Stimulated activated CD4-positive, alpha-beta T cell treated with anti-CD3 and anti-CD28 coated beads, Interleukin-2, amount 100 ng/mL, for 24 hours (primary cell): ENCODE measurements around the gene FBXL13.
"Not testable (repeated sequence)": the region's sequence is repeated elsewhere in the genome, so short reads cannot be mapped to it uniquely, and the experiment has no call there.

Source experiments
- DNase-seq, 2 donors: peaks; one replicate each; pipeline ENCODE4 v3.0.0-alpha.2; 2020

The FBXL13 gene

GRCh38 chr7:102843850-102844249, 230.7 kb downstream of the FBXL13 start:
- no peak for DNase-seq

DNA sequence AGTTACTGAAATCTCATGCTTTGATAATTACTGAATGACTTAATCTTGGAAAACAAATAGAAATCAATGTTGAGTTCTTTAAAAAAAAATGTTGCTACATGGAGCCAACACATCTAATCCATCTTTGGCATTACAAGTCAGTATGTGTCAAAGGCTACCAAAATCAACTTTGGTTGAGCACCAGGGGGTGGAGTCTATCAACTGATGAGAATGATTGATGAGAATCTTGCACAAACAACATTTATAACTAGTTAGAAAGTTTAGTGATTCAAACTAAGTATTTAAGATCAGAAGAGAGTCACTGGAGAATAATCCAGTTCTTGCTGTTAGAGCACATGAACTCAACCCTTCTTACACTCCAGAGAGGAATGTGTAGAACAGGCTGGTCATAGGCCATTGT, 232.3 kb downstream of the FBXL13 start:
- DNase-seq, result no peak

- no peak for DNase-seq
These were observed 233.3 kb downstream of the FBXL13 start for GRCh38 chr7:102841290-102841689.

- DNase-seq, result no peak
These were observed 234.2 kb downstream of the FBXL13 start for GRCh38 chr7:102840404-102840803.

DNA sequence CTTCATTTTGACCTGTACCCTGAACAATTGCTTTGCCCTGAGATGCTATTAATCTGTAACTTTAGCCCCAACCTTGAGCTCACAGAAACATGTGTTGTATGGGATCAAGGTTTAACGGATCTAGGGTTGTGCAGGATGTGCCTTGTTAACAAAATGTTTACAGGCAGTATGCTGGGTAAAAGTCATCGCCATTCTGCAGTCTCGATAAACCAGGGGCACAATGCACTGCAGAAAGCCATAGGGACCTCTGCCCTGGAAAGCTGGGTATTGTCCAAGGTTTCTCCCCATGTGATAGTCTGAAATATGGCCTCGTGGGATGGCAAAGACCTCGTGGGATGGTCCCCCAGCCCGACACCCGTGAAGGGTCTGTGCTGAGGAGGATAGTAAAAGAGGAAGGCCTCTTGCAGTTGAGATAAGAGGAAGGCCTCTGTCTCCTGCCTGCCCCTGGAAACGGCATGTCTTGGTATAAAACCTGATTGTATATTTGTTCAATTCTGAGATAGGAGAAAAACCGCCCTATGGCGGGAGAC, 236.0 kb downstream of the FBXL13 start:
- DNase-seq, result not testable (repeated sequence)

GRCh38 chr7:102837802-102838201, 236.8 kb downstream of the FBXL13 start:
- no peak for DNase-seq

- no peak for DNase-seq
These were observed 237.6 kb downstream of the FBXL13 start for GRCh38 chr7:102836977-102837376.

DNA sequence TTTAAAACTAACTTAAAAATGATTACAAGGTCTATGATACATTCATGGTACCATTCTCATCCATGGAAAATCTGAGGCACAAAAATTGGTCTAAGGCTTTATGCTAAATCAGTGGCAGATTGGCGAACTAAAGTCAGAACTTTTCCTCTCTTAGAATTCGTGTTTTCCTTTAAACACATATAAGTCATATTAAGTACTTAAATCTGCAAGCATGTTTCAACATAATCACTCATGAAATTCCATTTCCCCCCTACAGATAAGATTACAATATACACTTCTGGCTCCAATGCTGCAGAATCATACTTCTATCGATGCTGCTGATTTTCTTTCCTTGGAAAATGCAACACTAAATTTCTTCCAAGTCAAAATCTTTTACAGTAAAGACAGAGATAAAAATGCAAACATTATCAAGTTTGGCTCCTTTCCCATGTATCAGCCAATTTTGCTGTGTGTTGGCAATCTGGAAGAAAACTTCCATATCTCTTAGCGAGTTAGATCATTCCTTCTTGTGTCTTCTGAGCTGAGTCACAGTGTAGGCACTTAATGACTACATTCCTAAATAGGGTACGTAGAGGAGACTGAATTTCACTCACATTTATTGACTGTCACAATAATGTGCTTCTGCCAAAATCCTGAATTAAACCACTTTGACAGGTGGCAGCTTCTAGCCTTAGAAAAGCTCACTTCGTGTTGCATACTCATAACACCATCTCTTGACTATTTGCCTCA, 238.2 kb downstream of the FBXL13 start:
- no peak for DNase-seq

- peak in 1 of 2 donors; percentile 3 for DNase-seq
These were observed 239.6 kb downstream of the FBXL13 start for GRCh38 chr7:102834999-102835398.

GRCh38 chr7:102834466-102834865, 240.1 kb downstream of the FBXL13 start:
- no peak for DNase-seq

DNA sequence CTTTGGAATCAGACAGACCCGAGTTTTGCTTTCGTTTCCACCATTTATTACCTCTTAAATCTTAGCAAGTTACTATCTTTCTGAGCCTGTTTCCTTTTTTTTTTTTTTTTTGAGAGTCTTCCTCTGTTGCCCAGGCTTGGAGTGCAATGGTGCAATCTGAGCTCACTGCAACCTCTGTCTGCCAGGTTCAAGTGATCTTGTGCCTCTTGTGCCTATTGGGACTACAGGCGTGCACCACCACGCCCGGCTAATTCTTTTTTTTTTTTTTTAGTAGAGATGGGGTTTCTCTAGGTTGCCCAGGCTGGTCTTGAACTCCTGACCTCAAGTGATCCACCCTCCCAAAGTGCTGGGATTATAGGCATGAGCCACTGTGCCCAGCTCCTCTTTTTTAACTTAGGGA, 241.3 kb downstream of the FBXL13 start:
- DNase-seq, result no peak

DNA sequence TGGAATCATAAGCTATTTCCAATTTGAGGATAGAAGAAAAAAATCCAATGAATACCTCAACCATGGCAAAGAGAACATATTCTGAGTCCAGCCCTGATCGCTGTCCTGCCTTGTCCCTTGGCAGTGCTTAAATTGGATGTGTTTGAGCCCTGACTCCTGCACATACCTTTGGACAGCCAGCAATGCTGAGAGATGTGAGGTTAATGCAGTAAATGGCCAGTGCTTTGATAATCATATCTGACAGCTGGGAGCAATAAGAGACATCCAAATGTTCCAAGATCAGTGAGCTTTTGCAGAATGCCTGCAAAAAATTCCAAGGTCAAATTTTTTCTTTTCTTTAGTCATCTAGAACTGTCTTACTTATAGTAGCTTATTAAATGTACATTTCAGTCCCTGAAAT, 241.9 kb downstream of the FBXL13 start:
- no peak for DNase-seq

DNA sequence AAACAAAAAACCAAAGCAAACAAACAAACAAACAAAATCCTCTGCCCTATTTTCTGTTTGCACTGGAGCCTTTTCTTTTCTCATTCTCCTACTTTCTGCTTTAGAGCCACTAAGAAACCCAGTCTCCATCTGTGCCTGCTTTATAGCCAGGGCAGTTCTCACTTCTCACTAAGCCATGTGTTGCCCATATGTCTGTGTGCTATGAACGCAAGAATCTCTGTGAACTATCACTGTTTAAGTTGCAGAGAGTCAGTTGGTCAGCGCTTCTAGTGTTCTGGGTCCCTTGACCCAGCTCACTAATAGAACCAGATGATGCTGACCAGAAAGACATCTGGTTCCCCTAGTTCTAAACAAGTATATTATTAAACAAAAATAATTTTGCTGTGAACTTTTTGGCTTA, 244.4 kb downstream of the FBXL13 start:
- DNase-seq, result no peak

DNA sequence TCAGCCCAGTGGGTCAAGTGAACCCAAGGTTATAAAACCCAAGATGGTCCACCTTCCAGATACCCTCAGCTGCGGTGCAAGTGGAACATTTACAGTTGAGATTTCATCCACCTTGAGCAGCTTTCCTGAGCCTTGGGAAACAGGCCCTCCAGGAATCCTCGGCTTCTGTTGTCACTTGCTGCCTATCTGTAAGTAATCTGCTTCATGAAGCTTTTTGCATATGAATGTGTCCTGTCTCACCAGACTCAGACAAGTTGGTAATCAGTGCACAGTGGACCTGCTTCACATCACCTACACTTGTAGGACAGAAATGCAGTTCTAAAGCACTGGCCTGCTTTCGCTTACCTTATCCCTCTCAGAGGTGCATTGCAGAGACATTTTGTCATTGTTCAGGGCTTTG, 245.5 kb downstream of the FBXL13 start:
- no peak for DNase-seq

GRCh38 chr7:102828286-102828685, 246.3 kb downstream of the FBXL13 start:
- no peak for DNase-seq

DNA sequence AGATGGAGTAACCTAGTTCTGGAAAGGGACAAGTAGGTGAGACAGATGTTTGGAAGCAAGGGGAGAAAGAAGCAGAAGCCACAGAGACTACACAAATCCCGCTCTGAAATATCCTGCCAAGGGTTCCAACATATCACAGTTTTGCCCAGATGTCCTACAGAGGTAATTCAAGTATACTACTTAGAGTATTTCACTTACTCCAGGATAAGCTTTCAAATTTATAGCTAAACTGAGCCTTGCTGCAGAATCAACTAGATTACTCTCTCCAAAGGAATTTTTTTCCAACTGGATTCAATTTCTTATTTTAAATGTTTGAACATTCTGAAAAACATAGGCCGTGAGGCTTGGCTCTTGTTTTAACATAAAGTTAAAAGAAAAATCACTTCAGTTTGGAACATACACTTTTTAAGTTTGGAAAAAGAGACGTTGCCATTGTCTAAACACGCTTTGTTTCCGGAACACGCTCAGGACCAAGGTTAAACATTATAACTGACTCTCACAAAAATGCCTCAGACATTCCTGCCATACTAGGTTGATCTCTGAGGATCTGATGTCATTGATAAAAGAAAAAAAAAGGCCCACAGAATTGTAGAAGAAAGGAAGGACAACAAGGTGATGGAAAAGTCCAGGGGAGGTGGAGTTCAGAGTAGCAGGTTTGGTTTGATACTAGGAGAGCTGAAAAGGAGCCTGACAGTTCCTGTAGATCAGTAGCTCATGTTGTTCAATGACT, 251.0 kb downstream of the FBXL13 start:
- no peak for DNase-seq

DNA sequence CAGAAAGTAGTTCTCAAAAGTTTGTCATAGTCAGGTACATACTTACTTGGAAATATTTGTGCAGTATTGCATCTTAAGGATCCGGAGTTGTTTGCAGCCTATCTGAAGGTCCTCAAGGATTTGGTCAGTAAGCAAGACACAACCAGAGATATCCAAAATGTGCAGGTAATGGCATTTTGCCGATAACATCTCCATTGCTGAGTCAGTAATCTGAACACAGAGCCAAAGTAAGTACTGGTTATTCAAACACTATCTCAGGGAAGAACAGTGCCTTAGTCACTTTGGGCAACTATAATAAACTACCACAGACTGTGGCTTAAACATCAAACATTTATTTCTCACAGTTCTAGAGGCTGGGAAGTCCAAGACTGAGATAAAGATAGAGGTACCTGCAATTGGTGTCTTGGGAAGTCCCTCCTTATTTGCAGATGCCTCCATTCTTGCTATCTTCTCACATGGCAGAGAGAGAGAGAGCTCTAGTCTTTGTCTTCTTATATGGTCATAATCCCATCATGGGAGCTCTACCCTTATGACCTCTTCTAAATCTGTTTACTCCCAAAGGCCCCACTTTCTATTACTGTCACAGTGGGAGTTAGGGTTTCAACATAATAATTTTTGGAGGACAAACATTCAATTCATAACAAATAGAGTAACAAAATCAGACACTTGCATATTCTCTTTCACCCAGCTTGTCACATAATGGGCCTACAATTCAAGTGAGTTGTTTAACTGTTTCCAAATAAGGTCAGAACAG, 252.4 kb downstream of the FBXL13 start:
- DNase-seq, result no peak

GRCh38 chr7:102819151-102819550, 255.4 kb downstream of the FBXL13 start:
- no peak for DNase-seq

GRCh38 chr7:102817616-102818573, 256.7 kb downstream of the FBXL13 start:
- no peak for DNase-seq

GRCh38 chr7:102814025-102814471, 260.5 kb downstream of the FBXL13 start:
- DNase-seq, result no peak

DNA sequence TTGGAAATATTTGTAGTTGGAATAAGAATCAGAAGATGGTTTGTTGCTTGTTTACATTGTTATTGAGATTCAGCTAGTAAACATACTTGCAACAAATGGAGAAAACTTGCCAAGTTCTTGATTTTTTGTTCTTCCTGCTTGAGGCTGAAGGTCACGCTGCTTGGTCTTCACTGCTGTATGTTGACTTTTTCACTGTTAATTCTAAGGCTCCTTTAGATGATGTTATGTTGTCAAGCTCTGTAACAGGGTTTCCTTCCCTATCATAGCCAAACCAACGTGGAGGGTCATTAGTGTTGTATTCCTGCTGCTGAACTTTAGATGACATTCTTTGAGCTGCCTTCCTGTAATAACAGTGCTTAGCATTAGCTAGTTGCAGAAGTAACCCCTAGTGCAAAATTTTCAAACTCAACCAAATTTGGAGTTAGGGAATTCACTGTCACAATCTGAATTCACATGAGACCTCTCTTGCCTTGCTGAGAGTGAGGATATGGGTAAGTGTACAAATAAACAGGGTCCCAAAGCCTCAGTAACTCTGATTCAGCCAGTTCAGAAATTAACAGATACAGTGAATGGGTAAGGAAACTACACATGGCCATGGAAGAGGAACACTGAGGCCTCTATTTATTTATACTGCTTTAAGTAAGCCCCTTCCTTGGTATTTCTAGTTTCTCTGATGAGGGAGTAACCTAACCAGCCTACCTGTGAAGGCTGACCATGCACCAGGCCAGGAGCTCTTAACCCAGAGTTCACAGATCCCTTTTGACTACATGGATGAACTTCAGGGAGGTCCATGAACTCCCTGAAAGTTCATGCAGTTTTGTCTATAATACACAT, 261.2 kb downstream of the FBXL13 start:
- DNase-seq, result no peak
